Right cardiac atrium (tissue), 5 donors: ENCODE measurements around the gene ZDHHC4. TPM values are rescaled to one million over a fixed set of nuclear protein-coding genes. Genes with fewer than 3 reads are reported as not detected.
"Not testable (repeated sequence)": the region's sequence is repeated elsewhere in the genome, so short reads cannot be mapped to it uniquely, and the experiment has no call there.

Source experiments
- ATAC-seq, 2 donors: fragments of 200-7000 bp; cut with Tn5 transposase; one replicate each; pipeline versions ENCODE4 v1.8.0 to v1.9.1; 2020; ENCODE audit warnings: moderate library complexity in 2 of 2, mild to moderate bottlenecking in 1 of 2
- DNase-seq, 3 donors: peaks; one replicate each; pipeline ENCODE4 v3.0.0-alpha.2; 2020
- H3K27ac ChIP-seq: one replicate; pipeline ENCODE4 v1.5.1; 2013; ENCODE audit warnings: mild to moderate bottlenecking, low read length, control low read depth, moderate library complexity
- H3K27me3 ChIP-seq: one replicate; pipeline ENCODE4 v1.6.1; 2013; ENCODE audit not compliant: control insufficient read depth, insufficient read depth
- H3K4me1 ChIP-seq: one replicate; pipeline ENCODE4 v1.6.1; 2013; ENCODE audit warnings: low read length; ENCODE audit not compliant: control insufficient read depth, insufficient read depth
- H3K4me3 ChIP-seq: one replicate; pipeline ENCODE4 v1.5.1; 2013; ENCODE audit warnings: low read length, control low read depth
- H3K9me3 ChIP-seq: one replicate; pipeline ENCODE4 v1.6.1; 2013; ENCODE audit warnings: low read length; ENCODE audit not compliant: control insufficient read depth
- WGBS: extraction: QIAGEN DNeasy Blood & Tissue Kit; methylation state at CpG from one replicate; pipeline ENCODE4 v1.1.7; 2013; 5-methylcytosine and 5-hydroxymethylcytosine counted together
- intact Hi-C, 4 donors: fragments of 100-400 bp; cut with DNase I; formaldehyde crosslinking; loops; one replicate each; pipeline versions ENCODE4 v1.11.0 to v1.14.0; 2022 to 2023
- polyA plus RNA-seq: library from polyadenylated mRNA; stranded (reverse); fragments of 200-250 nt; gene quantifications from one replicate; pipeline ENCODE4 v1.2.3, GENCODE V29; 2013
- total RNA-seq, 4 donors: library from RNA; stranded (reverse); fragmentation: NEBNext Ultra II Directional; extraction: Animal tissue kit (Norgen Biotek cat#: 25700); gene quantifications; one replicate each; pipeline ENCODE4 v1.2.1, GENCODE V29; 2021
- donor health status: healthy with polysubstance abuse.
- donor health status: DM: no; HTN: yes; CAD: no.
- donor health status: DM: no; HTN: no; CAD: no.
- donor health status: DM: no; HTN: yes; CAD: no; lungs with severe emphysema.
- donor health status: DM: yes; HTN: yes; CAD: no.

ZDHHC4 gene
- total and polyA plus RNA-seq, 5 donors, result 37.1 to 51.7 (median 44.9) TPM

DNA sequence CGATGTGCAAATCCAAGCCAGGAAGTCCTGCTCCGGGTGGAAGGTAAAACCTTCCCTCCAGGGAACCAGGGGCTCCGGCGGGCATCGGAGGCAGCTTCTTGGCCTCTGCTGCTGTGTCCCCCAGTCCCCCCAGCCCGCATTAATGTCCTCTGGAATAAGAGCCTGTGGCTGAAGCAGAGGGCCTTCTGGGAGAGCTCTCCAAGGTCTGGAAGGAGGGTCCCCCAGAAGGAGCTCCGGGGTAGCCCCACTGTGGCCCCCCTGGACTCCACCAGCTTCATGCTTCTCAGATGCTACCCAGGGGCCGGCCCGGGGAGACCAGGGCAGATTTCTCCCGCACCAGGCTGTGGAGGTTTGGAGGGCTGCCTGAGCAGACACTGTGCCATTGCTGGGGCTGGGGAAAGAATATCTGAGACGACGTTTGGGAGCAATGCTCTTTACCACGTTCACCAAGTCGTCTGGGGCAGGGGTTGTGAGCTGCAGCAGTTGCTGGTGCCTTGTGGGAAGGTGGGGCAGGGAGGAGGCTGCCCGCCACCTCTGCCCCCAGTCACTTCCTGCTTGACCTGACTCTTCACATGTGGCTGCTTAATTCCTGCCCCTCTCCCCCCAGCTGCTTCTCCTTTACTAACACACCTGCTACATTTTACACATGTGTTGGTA is 46.5 kb downstream of the ZDHHC4 start:
- WGBS, result 78% methylated on average over 15 of the region's 15 CpGs
- ATAC-seq (no peak), DNase-seq (no peak)
- H3K4me1 ChIP-seq, result no peaks in the 10 kb centered on the region
- H3K27ac ChIP-seq, result no peak overlapping the region
- H3K9me3 ChIP-seq, result no peaks in the 10 kb centered on the region
- H3K4me3 ChIP-seq, result no peak overlapping the region
- H3K27me3 ChIP-seq, result no peaks in the 10 kb centered on the region
- intact Hi-C loops, result no loop called here

- Histone ChIP-seq H3K4me3 (no peak overlapping the region), H3K9me3 (no peaks in the 10 kb centered on the region), H3K27me3 (no peaks in the 10 kb centered on the region), H3K4me1 (no peaks in the 10 kb centered on the region), H3K27ac (no peak overlapping the region)
- DNase-seq (no peak), ATAC-seq (no peak)
- intact Hi-C loops, result no loop called here
- WGBS, result 78% methylated on average over 3 of the region's 3 CpGs
Observed at GRCh38 chr7:6624246-6624611, 47.0 kb downstream of the ZDHHC4 start.

- 88% methylated on average over 6 of the region's 6 CpGs for WGBS
- no peak overlapping the region for H3K4me3 ChIP-seq
- no peaks in the 10 kb centered on the region for H3K4me1 ChIP-seq
- no peak overlapping the region for H3K27ac ChIP-seq
- H3K27me3 ChIP-seq, result no peaks in the 10 kb centered on the region
- ATAC-seq (no peak), DNase-seq (no peak)
- intact Hi-C loops, result no loop called here
- no peaks in the 10 kb centered on the region for H3K9me3 ChIP-seq
Observed at GRCh38 chr7:6628045-6628444, 50.8 kb downstream of the ZDHHC4 start.

DNA sequence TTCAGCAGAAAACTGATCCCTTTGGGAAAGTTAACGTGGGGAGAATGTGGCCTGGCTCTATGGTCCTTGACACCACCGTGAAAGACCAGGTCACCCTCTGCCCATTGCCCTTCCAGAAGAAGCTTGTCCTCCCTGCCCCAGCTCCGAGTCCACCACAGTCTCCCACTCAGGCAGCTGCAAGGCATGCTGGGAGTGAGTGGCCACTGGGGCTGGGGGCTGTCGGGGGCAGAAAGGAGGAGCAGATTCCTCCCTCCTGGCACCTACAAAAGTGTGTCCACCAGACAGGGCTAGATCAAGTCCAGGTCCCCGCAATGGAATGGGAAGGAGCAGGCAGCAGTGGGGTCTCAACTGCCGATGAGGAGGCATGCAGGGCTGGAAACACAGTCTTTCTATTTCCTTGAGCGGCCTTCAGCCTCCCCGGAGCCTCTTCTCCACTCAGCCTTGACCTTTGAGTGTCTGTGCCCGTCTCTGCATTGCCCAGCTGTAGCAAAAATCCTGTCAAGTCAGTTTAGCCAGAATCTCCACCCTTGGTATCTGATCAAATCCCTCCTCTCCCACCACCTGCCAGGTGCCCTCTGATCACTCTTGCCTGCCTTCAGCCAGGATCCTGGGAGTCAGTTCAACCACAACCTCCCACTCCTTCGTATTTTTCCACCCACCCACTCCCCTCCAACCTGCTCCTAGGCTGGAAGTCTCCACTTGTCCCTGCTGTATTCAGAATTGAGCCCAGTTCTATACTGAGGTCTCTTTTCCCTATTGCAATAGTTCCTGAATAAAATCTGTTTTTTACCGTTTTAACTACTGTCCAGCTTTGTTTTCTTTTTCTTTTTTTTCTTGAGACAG is 53.0 kb downstream of the ZDHHC4 start:
- intact Hi-C loops, result no loop called here
- Histone ChIP-seq H3K27me3 (no peaks in the 10 kb centered on the region), H3K27ac (no peak overlapping the region), H3K4me3 (no peak overlapping the region), H3K4me1 (no peaks in the 10 kb centered on the region), H3K9me3 (no peaks in the 10 kb centered on the region)
- ATAC-seq (no peak), DNase-seq (no peak)
- 70% methylated on average over 11 of the region's 11 CpGs for WGBS

GRCh38 chr7:6631605-6632004 is 54.4 kb downstream of the ZDHHC4 start:
- H3K9me3 ChIP-seq, result no peaks in the 10 kb centered on the region
- no peak overlapping the region for H3K27ac ChIP-seq
- intact Hi-C loops, result no loop called here
- no peak for DNase-seq
- H3K27me3 ChIP-seq, result no peaks in the 10 kb centered on the region
- 75% methylated on average over 7 of the region's 7 CpGs for WGBS
- ATAC-seq, result no peak
- no peaks in the 10 kb centered on the region for H3K4me1 ChIP-seq
- H3K4me3 ChIP-seq, result no peak overlapping the region

GRCh38 chr7:6634021-6634420 is 56.8 kb downstream of the ZDHHC4 start:
- intact Hi-C loops, result no loop called here
- no peaks in the 10 kb centered on the region for H3K9me3 ChIP-seq
- ATAC-seq, result no peak
- no peak for DNase-seq
- 68% methylated on average over 8 of the region's 8 CpGs for WGBS
- no peaks in the 10 kb centered on the region for H3K4me1 ChIP-seq
- H3K27me3 ChIP-seq, result no peaks in the 10 kb centered on the region
- H3K4me3 ChIP-seq, result no peak overlapping the region
- H3K27ac ChIP-seq, result no peak overlapping the region

- intact Hi-C loops, result not testable (repeated sequence)
Observed at GRCh38 chr7:6634971-6635370, 57.7 kb downstream of the ZDHHC4 start.

DNA sequence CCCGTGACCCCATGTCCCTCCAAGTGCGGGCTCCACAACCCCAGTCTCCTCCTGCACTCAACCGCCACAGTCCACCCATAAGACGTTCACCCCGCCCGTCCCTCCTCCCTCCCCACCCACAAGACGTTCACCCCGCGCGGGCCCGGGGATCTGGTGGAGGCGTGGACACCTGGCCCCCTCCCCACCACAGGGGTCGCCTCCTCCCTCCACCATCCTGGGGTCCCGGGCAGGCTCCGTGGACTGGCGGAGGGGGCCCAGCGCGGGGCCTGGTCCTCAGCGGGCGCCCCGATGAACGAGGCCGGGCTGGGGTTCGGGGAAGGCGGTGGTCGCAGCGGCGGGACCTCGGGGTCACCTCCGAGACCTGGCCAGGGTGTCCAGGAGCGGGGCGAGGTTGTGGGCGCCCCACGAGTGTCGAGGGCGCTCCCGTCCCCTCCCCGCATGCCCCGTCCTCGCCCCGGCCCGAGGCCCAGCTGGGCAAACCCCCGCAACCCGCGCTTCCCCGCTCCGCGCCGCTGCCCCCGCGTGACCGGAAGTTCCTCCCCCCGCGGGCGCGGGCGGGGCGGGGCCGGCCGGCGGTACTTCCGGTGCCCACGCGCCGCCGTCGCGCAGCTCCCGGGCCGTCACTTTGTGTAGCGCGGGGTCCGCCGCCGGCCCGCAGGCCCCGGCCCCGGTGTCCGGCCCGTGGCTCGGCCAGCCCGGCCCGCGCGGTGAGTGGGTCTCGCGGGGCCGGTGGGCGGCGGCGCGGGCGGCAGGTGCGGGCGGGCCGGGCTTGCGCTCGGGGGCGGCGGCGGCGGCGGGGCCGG is 59.7 kb downstream of the ZDHHC4 start, which contains the start of gene ZNF316:
Gene ZNF316 (plus strand): TSS at position 578 of the 803 bp plus-strand sequence. CDS start 5,092 bp downstream, outside the sequence.
- intact Hi-C loops, result no loop called here
- peak within 1 kb of the TSS; percentile 25 for H3K27ac ChIP-seq
- ATAC-seq, result peak; percentile 76 to 88
- H3K4me3 ChIP-seq, result peak within 1 kb of the TSS; percentile 97
- no peaks in the 10 kb centered on the region for H3K9me3 ChIP-seq
- no peaks in the 10 kb centered on the region for H3K4me1 ChIP-seq
- WGBS, result 1% methylated on average over 104 of the region's 104 CpGs
- DNase-seq, result peak; percentile 71 to 89 (median 89)
- H3K27me3 ChIP-seq, result no peaks in the 10 kb centered on the region

More at GRCh38 chr7:6634971-6635370, 57.7 kb downstream of the ZDHHC4 start:
- 86% methylated on average over 5 of the region's 5 CpGs for WGBS
- H3K9me3 ChIP-seq, H3K4me3 ChIP-seq, H3K27me3 ChIP-seq, H3K4me1 ChIP-seq, H3K27ac ChIP-seq, ATAC-seq, DNase-seq: not testable (repeated sequence)

- Histone ChIP-seq H3K27me3 (no peaks in the 10 kb centered on the region), H3K4me1 (no peaks in the 10 kb centered on the region), H3K9me3 (no peaks in the 10 kb centered on the region), H3K27ac (no peak overlapping the region), H3K4me3 (peak overlapping the region; percentile 97)
- ATAC-seq (peak; percentile 16 to 33), DNase-seq (peak in 1 of 3 donors; percentile 43)
- 2% methylated on average over 60 of the region's 60 CpGs for WGBS
- intact Hi-C loops, result no loop called here
Observed at GRCh38 chr7:6637544-6638229, 60.4 kb downstream of the ZDHHC4 start.
